NCI-H82 treated with DMSO at 0.1 percent for 48 hours (cell line): ENCODE measurements around the gene MAGEA4.
"Not testable (repeated sequence)": the region's sequence is repeated elsewhere in the genome, so short reads cannot be mapped to it uniquely, and the experiment has no call there.

Source experiments
- DNase-seq: peaks from one replicate; lab custom pipeline; 2025; ENCODE audit not compliant: unreplicated experiment; lab: John Stamatoyannopoulos, UW

The MAGEA4 gene, protein sequence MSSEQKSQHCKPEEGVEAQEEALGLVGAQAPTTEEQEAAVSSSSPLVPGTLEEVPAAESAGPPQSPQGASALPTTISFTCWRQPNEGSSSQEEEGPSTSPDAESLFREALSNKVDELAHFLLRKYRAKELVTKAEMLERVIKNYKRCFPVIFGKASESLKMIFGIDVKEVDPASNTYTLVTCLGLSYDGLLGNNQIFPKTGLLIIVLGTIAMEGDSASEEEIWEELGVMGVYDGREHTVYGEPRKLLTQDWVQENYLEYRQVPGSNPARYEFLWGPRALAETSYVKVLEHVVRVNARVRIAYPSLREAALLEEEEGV

DNA sequence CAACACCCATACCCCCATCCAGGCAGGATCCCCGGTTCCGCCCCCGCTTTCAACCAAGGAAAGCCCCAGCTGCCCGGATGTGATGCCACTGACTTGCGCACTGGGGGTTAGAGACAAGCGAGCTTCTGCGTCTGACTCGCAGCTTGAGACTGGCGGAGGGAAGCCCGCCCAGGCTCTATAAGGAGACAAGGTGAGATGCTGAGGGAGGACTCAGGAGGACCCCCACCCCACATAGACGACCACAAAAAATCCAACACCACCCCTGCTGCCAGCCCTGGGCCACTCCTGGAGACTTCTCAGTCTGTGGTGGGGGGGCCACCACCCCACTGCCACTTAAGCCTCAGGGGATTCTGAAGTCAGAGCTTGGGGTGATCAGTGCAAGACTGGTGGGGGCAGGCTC, at the start of gene MAGEA4:
Gene MAGEA4, plus strand, starts transcription at position 110 of the 400 bp plus-strand sequence. CDS start 10,776 bp downstream, outside the sequence.
- no peak for DNase-seq

DNA sequence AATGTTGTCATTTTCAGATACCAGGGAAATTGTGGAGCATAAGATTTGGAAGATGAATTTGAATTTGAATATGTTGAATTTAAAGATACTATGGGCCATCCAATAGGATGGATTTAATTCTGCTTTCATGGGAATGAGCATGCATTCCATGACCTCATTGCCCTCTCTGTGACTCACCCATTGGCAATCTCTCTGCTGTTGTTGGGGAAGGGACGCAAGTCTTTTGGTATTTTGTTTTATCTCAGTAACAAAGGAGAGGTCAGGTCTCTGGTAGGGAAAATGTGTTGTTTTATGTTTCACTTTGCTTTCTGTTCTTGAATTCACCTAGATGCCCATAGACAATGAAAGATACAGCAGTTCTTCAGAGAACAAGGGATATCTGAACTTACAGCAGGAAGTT, 42.1 kb upstream of the MAGEA4 start:
- no peak for DNase-seq

DNA sequence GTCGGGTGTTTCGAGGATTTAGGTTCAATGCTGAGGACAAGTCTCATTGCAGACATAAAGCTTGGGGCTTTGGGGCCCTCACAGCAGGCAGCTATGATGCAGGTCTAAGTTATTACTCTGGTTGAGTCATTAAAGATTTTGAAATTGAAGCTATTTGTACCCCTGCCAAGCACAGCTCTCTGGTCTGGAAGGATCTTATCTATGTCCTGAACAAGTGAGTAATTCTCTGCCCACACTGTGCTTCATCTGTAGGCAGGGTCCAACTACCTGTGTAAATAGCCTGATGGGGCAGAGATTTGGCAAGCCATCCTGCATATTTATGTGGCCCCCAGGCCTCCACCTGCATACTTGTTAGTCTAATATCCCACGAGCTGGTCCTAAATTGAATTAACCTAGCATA, 41.4 kb upstream of the MAGEA4 start:
- DNase-seq, result no peak

DNA sequence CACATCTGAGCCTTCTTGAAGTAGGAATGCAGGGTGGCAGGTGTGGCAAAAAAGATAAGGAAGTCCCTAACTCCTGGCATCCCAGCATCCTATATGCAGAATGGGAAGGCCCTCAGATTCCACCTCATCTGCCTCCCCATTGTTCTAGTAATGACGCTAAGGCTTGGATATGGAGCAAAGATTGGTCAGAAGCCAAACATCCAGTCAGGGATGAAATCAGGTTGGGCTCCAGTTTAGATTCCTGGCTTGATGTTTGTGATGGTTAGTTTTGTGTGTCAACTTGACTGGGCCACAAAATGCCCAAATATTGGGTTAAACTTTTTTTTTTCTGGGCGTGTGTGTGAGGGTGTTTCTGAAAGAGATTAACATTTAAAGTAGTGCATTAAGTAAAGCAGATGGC, 39.6 kb upstream of the MAGEA4 start:
- DNase-seq, result no peak

DNA sequence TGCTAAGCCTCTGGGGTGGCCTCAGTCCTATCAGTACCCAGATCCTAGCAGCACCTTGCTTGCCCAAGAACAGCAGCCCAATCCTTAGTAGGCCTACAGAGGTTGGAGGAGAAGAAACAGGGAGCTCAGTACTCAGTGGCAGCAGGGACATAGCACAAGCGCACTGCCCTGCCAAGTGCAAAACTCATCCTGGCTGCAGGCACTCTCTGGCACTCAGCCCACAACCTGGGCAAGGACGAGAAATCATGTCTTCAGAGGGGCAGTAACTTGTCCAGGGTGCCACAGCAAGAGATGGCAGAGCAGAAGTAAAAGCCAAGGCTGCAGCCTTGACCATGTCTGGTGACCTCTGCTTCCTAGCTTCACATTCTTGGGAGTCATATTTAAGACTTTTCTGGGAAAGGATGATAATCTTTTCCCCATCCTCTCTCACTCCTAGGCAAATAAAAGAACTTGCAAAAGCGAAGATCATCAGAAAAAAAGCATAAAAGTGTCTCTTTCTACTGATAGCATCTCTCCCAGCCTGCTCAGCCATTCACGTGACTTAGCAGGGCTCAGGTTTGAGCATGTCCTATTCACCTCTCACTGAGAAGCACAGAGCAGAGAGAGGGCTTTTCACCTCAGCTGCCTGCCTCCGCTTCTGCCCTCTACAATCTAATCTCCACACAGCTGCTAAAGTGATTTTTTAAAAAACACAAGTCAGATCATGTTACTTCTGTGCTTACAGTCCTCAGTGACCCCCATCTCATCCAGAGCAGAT, 37.2 kb upstream of the MAGEA4 start:
- no peak for DNase-seq

DNA sequence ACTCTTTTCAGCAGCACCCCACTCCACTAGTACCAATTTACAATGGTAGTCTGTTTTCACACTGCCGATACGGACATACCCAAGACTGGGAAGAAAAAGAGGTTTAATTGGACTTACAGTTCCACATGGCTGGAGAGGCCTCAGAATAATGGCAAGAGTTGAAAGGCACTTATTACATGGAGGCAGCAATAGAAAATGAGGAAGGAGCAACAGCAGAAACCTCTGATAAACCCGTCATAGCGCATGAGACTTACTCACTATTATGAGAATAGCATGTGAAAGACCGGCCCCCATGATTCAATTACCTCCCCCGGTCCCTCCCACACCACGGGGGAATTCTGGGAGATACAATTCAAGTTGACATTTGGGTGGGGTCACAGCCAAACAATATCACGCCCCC, 34.1 kb upstream of the MAGEA4 start:
- DNase-seq, result no peak

DNA sequence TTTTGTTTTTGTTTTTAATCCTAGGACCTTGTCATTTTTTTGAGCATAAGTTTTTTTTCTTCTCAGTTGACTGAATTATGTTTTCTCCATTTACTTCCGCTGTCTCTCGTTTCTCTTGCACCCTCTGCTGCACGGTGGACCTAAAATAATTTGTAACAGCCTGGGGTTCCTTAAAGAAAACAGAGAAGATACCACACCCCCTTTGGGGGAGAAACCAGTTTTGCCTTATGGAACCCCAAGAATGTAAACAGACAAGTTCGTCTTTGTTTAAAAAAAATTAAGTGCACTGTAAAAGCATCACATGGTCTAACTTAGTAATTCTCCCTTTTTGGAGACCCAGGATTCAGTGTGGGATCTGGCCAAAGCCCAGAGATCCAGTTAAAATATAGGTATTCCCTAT, 32.8 kb upstream of the MAGEA4 start:
- no peak for DNase-seq

DNA sequence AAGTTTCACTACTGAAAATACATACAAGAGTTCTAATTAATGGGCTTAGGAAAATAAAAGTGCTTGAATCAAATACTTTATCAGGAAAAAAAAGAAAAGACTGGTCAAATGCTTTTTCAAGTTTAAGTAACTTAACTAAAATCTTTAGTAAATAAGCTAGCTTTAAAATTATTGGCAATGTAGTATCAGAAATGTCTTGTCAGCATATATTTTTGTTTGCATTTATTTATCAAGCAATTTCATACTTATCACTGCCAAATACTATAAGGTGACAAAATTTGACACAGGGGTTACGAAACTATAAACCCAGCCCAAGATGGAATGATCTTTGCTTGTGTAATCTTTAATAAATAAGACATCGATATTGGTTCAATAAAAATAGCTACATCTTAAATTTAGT, 31.8 kb upstream of the MAGEA4 start:
- DNase-seq, result no peak

DNA sequence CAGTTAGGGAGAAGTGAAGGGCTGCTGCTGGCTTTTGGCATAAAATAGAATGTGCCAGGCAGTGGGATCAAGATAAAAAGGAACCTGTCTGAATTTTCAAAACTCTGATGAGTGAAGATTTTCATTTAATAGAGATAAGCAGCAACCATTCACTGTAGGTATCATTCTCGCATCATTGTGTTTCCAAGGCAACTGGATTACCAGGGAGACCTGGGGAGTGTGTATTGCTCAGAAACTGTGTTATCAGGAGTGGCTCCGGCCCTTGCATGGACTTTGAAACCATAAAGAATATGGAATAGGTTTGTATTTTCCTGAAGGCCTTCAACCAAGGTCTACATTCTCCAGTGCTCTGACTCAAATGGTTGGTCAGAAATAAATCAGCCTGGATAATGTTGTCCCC, 23.3 kb upstream of the MAGEA4 start:
- DNase-seq, result no peak

DNA sequence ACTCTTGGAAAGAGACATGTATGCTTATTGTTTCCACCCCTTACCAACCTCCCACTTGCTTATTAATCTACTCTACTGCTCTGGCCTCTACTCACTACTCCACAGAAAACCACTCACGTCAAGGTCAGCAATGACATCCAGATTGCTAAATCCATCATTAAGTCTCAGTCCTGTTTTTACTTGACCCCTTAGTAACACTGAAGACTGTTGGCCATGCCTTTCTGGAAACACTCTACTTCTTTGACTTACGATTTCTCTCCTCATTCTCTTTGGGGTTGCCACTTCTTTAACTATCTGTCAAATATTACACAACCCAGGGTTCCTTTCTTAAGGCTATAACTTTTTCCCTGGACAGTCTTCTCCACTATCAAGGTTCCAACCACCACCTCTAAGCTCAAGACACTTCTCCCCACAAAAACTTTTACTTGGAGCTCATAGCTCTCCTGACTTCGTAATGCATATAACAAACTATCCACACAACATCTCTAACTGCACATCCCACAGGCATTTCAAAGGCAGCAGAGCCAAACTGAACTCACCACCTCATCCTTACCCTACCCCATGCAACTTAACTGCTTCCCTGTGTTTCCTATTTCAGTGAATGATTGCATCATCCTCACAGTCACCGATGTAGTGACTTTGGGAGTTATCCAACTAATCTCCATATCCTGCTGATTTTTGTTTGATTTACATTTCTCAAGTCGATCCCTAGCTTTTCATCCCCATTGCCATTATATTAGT, 15.8 kb upstream of the MAGEA4 start:
- no peak for DNase-seq

DNA sequence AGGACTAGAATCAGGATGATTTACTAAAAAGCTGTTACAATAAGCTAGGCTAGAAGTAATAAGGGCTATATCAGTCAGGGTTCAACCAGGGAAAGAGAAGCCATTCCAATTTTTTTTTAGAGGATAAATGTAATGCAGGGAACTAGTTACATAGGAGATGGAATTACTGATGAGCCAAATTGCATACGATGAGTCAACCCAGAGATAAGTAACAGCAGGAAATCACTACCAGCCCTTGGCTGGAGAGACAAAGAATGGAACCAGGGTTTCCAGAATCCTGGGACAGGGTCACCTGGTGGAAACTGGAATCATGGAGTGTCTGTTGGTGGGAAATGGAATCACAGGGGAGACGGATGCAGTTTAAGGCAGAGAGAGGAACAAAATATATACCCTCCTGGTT, 13.1 kb upstream of the MAGEA4 start:
- no peak for DNase-seq

DNA sequence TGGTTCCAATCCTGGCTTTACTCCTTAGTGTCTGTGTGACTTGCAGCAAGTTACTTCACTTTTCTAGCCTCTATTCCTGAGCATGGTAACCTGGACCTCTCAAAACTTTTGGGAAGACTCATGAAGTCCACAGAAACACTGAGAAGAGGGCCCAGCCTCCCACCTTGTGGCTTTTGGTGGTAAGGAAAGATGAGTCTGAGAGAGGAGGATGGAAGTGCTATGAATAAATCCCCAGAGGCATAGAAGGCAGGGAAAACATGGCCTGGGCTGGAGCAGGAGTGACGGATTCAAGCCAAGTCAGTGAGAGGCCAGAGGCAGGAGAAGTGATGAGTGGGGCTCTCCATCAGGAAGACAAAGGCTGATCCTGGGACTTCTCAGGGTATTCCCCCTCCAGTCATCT, 10.9 kb upstream of the MAGEA4 start:
- no peak for DNase-seq

DNA sequence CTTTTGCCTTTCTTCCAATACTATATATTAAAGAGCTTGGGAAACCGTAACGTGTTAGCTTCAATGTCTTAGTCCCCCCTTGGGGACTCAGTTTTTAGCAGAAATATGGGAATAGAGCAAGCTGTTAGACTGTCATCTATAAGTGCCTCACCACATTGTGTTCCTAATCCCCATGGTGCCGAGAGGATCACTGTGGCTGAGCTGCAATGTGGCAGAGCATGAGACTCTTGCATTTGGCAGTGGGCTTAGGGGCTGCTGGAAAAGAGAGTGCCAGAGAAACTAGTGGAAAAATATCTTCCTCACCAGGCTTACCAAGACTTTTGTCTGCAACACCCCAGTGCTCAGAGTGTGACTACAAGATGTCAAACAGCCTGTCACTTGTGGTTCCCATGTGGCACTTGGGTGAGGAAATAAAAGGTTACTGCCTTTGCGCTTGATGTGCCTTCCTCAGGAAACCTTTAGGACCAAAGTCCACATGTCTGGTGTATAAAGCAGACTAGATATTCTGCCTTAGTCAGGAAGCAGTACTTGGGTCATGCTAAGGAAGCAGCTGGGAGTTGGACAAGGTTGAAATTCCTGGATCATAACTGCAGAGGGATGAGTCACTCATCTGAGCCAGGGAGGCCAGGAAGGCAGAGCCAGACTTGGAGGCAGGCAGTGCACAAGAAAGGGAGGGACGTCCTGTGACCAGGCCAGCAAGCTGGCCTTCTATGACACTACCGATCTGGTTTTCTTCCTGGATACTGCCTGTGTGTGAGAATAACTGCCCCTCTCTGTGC, 9.7 kb upstream of the MAGEA4 start:
- DNase-seq, result peak; percentile 2

DNA sequence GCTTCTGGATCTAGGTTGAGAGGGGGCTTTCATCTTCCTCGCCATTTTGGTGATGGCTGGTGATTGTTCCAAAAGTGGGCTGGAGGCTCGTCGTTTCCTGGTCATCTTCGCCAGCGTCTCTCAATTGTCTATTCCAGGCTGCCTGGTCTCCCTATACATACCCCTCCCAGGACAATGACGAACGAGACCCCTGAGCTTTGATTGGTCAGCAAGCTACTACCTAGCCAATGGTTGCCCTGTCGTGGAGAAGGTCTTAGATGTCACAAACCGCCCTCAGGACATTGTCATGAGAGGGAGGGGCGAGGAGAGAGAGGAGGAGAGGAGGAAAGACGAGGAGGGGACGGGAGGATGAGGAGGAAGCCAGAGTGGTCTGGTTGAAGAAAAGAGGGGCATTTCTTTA, 7.7 kb upstream of the MAGEA4 start:
- DNase-seq, result no peak

DNA sequence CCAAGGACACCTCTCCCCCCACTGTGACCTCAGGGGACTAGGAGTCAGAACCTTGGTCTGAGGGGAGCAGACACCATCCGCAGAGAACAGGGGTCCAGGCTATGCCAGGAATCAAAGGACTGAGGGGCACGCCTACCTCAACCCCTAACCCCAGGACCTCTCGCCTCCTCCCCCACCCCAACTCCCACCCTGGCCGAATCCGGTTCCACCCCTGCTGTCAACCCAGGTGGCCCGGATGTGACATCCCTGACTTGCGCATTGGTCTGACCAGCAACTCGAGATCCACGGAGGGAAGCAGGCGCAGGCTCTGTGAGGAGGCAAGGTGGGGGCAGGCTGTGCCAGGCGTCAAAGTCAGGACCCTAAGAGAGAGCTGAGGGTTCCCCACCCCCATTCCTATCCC, 468 bp upstream of the MAGEA4 start:
- no peak for DNase-seq

DNA sequence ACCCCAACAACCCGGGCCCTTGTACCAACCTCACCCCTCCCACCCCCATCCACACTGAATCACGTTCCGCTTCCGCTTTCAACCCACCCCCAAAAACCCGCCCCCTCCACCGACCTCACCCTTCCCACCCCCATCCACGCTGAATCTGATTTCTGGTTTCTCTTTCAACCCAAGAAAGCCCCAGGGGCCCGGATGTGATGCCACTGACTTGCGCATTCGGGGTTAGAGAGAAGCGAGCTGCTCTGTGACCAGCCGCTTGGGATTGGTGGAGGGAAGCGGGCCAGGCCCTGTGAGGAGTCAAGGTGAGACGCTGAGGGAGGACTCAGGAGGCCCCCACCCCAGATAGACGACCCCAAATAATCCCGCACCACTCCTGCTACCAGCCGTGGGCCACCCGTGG, 6.0 kb downstream of the MAGEA4 start:
- not testable (repeated sequence) for DNase-seq

DNA sequence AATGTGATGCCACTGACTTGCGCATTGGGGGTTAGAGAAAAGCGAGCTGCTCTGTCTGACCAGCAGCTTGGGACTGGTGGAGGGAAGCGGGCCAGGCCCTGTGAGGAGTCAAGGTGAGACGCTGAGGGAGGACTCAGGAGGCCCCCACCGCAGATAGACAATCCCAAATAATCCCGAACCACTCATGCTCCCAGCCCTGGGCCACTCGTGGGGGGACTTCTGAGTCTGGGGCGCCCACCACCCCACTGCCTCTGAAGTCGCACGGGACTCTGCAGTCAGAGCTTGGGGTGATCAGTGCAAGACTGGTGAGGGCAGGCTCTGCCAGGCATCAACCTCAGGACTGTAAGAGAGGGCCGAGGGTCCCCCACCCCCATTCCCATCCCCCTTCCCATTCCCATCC, 6.9 kb downstream of the MAGEA4 start:
- DNase-seq, result no peak

DNA sequence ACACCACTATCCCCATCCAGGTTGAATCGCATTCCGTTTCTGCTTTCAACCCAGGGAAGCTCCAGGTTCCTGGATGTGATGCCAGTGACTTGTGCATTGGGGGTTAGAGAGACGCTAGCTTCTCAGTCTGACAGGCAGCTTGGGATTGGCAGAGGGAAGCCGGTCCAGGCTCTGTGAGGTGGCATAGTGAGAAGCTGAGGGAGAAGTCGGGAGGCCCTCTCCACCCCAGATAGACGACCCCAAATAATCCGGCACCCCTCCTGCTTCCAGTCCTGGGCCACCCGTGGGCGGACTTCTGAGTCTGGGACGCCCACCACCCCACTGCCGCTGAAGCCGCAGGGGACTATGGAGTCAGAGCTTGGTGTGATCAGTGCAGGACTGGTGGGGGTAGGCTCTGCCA, 7.4 kb downstream of the MAGEA4 start:
- DNase-seq, result no peak

DNA sequence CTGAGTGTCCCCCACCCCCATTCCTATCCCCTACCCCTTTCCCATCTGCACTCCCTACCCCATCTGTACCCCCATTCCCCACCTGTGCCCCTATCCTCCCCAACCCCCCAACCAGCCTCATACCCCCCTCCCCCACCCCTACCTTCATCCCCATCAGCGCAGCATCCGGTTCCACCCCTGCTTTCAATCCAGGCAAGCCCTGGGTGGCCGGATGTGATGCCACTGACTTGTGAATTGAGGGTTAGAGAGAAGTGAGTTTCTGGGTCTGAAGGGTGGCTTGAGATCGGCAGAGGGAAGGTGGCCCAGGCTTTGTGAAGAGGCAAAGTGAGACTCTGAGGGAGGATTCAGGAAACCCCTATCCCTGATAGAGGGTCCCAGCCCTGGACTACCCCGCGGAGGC, 7.8 kb downstream of the MAGEA4 start:
- DNase-seq, result no peak

DNA sequence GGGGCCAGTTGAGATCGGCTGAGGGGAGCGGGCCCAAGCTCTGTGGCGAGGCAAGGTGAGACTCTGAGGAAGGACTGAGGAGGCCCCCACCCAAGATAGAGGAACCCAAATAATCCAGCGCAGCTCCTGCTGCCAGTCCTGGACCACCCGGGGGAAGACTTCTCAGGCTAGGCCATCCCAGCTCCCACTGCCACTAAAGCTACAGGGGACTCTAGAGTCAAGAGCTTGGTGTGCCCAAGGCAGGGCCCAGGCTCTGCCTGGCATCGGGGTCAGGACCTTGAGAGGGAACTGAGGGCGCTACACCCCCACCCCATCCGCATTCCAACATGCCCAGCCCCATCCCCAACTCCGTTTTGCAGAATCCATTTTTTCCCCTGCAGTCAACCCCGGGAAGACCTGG, 8.6 kb downstream of the MAGEA4 start:
- no peak for DNase-seq

DNA sequence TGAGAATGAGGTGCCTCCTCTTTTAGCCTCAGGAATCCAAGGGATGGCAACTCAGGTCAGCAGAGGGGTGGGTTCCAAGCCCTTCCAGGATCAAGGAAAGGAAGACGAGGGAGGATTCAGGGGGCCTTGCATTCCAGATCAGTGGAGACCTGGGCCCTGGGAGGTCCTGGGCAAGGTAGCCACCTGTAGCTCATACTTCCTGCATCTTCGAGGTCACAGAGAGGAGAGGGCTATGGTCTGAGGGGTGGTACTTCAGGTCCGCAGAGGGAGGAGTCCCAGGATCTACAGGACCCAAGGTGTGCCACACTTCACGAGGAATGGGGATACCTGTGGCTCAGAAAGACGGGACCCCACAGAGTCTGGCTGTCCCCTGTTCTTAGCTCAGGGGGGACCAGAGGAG, 9.2 kb downstream of the MAGEA4 start:
- no peak for DNase-seq
